Lower leg skin (tissue), 3 donors: ENCODE data around the gene WFDC10B.

Source experiments
- POLR2A ChIP-seq, 2 donors: fragments of 450-650 bp; IDR thresholded peaks; one replicate each; pipeline ENCODE4 v1.6.1; 2016 to 2017; ENCODE audit warnings: antibody characterized with exemption in 2 of 2, mild to moderate bottlenecking in 1 of 2, moderate library complexity in 1 of 2
- TF ChIP-seq, protein P1 (sequence below), 3 donors: fragments of 450-650 bp; IDR thresholded peaks; one replicate each; pipeline ENCODE4 v1.5.1; 2016; ENCODE audit warnings: antibody characterized with exemption in 3 of 3, mild to moderate bottlenecking in 3 of 3, moderate library complexity in 2 of 3

DNA sequence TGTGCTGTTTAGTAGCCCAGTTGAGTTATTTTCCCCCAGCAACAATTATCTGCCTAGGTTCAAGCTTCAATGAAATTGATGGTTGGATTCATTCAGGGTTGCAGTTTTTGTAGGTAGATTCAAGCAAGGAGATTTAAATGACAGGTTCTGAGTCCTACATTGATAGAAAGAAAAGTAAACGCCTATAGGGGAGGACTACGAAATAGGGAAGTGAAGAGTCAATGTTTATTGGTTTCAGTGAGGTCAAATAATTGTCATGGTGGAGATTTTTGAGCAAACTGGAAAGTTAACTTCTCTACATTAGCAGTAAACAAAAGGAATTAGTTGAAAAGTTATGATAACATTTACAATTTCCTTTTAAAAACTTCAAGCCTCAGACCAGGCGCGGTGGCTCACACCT lies 3.7 kb downstream of the WFDC10B start:
- TF ChIP-seq, protein P1, sequence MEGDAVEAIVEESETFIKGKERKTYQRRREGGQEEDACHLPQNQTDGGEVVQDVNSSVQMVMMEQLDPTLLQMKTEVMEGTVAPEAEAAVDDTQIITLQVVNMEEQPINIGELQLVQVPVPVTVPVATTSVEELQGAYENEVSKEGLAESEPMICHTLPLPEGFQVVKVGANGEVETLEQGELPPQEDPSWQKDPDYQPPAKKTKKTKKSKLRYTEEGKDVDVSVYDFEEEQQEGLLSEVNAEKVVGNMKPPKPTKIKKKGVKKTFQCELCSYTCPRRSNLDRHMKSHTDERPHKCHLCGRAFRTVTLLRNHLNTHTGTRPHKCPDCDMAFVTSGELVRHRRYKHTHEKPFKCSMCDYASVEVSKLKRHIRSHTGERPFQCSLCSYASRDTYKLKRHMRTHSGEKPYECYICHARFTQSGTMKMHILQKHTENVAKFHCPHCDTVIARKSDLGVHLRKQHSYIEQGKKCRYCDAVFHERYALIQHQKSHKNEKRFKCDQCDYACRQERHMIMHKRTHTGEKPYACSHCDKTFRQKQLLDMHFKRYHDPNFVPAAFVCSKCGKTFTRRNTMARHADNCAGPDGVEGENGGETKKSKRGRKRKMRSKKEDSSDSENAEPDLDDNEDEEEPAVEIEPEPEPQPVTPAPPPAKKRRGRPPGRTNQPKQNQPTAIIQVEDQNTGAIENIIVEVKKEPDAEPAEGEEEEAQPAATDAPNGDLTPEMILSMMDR (IDR thresholded peaks at IDR 0.05) = no peak
- TF ChIP-seq POLR2A (IDR thresholded peaks at IDR 0.05) = no peak
